ENCODE data around the gene ESPL1. TPM values are rescaled to one million over a fixed set of nuclear protein-coding genes. Genes with fewer than 3 reads are reported as not detected.

Gene ESPL1
- total RNA-seq, 2 donors from 2014 or later, result 0.55 to 6.1 TPM

DNA sequence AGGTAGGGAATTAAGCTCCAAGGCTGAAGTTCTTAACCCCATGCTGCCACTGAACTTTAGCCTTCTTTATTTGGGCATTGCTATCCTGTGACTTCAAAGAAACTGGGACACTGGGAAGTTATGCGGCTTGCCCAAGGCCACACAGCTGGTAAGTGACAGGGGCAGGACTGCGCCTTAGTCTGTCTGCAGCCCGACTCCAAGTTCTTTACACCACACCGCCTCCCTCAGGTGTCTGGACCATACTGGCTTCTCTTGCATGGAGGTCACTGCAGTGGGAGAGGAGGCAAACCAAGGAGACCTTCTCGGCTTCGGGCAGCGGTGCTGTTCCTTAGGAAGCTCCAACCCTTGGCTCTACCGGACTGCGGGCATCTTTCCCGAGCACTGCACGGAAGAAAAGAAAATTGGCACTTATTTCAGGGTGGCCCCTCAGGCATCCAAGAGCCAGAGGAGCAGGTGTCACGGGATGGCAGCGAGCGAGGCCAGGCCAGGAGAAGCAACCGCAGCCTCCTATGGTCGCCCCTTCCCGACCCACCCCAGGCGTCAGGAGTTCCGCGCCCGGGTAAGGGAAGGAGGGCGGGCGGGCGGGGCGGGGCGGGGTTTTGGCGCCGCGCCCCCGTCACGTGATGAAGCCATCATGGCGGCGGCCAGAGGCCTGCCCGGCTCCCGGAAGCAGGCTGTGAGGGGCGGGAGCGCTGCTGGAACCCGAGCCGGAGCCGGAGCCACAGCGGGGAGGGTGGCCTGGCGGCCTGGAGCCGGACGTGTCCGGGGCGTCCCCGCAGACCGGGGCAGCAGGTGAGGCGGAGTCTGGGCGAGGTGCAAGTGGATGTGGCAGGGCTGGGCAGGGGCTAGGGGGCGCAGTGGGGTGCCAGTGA lies 16.4 kb upstream of the ESPL1 start:
- TF ChIP-seq, protein P1, sequence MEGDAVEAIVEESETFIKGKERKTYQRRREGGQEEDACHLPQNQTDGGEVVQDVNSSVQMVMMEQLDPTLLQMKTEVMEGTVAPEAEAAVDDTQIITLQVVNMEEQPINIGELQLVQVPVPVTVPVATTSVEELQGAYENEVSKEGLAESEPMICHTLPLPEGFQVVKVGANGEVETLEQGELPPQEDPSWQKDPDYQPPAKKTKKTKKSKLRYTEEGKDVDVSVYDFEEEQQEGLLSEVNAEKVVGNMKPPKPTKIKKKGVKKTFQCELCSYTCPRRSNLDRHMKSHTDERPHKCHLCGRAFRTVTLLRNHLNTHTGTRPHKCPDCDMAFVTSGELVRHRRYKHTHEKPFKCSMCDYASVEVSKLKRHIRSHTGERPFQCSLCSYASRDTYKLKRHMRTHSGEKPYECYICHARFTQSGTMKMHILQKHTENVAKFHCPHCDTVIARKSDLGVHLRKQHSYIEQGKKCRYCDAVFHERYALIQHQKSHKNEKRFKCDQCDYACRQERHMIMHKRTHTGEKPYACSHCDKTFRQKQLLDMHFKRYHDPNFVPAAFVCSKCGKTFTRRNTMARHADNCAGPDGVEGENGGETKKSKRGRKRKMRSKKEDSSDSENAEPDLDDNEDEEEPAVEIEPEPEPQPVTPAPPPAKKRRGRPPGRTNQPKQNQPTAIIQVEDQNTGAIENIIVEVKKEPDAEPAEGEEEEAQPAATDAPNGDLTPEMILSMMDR (IDR thresholded peaks at IDR 0.05), result peak in 3 of 4 experiments; percentile 33 to 63 (median 58)
- TF ChIP-seq POLR2AphosphoS5 (IDR thresholded peaks at IDR 0.05), result peak; percentile 18
- peak; percentile 40 for TF ChIP-seq POLR2A (IDR thresholded peaks at IDR 0.05)
- Histone ChIP-seq H3K36me3 (peaks cover 0 to 5% of the 10 kb centered on the region in 2 donors), H3K27me3 (replicated peaks; ENCODE audit: insufficient read depth) (no peaks in the 10 kb centered on the region), H3K4me1 (replicated peaks) (peaks cover 24% of the 10 kb centered on the region), H3K9me3 (no peaks in the 10 kb centered on the region), H3K27ac (peak overlapping the region; percentile 85 to 96), H3K4me3 (peak overlapping the region; percentile 81 to 87)
- under 1% methylated on average over 30 of the region's 51 CpGs for WGBS
- DNase-seq (ENCODE audit: low spot score), result peak; percentile 73
- intact Hi-C loops (cut with DNase I), result loop anchor here (1.0 to 5.0 kb wide), 3 partner anchors 18 to 46 kb away; partner anchors contain the start of genes MYG1 and PFDN5

DNA sequence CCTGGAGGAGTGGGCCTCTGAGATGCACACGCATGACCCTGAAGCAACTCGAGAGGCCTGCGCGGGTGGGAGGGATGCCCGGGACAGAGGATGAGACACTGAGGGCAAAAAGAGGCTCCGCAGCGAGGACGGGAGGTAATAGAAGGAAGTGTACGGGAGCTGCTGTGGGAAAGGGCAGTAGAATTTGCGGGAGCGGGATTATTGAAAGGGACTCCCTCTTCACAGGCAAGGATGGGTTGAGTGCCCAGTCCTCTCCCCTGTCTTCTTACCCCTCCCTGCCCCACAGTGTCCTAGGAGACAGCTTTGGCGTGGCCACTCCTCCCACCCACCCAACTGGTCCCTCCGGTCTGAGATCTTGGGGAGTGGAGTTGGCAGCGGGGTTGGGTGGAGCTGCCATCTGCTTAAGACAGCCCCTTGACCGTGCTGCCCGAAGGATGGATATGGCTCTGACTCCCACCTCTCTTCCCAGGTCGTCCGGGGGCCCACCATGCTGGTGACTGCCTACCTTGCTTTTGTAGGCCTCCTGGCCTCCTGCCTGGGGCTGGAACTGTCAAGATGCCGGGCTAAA lies 15.7 kb upstream of the ESPL1 start:
- 3% methylated on average over 19 of the region's 19 CpGs for WGBS
- H3K4me1 ChIP-seq (replicated peaks), result peaks cover 24% of the 10 kb centered on the region
- H3K36me3 ChIP-seq, result peaks cover 0 to 5% of the 10 kb centered on the region in 2 donors
- TF ChIP-seq POLR2AphosphoS5 (IDR thresholded peaks at IDR 0.05), result peak; percentile 73
- no peak for TF ChIP-seq POLR2A (IDR thresholded peaks at IDR 0.05)
- TF ChIP-seq, protein P1 (IDR thresholded peaks at IDR 0.05), result no peak
- peak overlapping the region; percentile 81 to 87 for H3K4me3 ChIP-seq
- no peaks in the 10 kb centered on the region for H3K27me3 ChIP-seq (replicated peaks; ENCODE audit: insufficient read depth)
- peak; percentile 87 for DNase-seq (ENCODE audit: low spot score)
- H3K27ac ChIP-seq, result peak overlapping the region; percentile 85 to 96
- no peaks in the 10 kb centered on the region for H3K9me3 ChIP-seq
- intact Hi-C loops (cut with DNase I), result loop anchor here (5.0 kb wide), 1 partner anchor 45 kb away; the partner anchor contains the start of genes MYG1 and PFDN5

DNA sequence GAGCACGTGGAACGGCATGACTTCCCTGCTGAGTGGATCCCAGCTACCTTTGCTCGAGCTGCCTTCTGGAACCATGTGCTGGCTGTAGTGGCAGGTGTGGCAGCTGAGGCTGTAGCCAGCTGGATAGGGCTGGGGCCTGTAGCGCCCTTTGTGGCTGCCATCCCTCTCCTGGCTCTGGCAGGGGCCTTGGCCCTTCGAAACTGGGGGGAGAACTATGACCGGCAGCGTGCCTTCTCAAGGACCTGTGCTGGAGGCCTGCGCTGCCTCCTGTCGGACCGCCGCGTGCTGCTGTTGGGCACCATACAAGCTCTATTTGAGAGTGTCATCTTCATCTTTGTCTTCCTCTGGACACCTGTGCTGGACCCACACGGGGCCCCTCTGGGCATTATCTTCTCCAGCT lies 14.8 kb upstream of the ESPL1 start:
- peak overlapping the region in 1 of 2 donors; percentile 87 for H3K4me3 ChIP-seq
- H3K9me3 ChIP-seq, result no peaks in the 10 kb centered on the region
- H3K27ac ChIP-seq, result peak overlapping the region in 1 of 2 donors; percentile 96
- intact Hi-C loops (cut with DNase I), result loop anchor here (5.0 kb wide), 1 partner anchor 44 kb away; the partner anchor contains the start of genes MYG1 and PFDN5
- no peak for DNase-seq (ENCODE audit: low spot score)
- H3K4me1 ChIP-seq (replicated peaks), result peaks cover 24% of the 10 kb centered on the region
- no peaks in the 10 kb centered on the region for H3K27me3 ChIP-seq (replicated peaks; ENCODE audit: insufficient read depth)
- no peak for TF ChIP-seq POLR2A (IDR thresholded peaks at IDR 0.05)
- TF ChIP-seq POLR2AphosphoS5 (IDR thresholded peaks at IDR 0.05), result no peak
- TF ChIP-seq, protein P1 (IDR thresholded peaks at IDR 0.05), result no peak
- WGBS, result 90% methylated on average over 13 of the region's 13 CpGs
- peaks cover 0 to 5% of the 10 kb centered on the region in 2 donors for H3K36me3 ChIP-seq

DNA sequence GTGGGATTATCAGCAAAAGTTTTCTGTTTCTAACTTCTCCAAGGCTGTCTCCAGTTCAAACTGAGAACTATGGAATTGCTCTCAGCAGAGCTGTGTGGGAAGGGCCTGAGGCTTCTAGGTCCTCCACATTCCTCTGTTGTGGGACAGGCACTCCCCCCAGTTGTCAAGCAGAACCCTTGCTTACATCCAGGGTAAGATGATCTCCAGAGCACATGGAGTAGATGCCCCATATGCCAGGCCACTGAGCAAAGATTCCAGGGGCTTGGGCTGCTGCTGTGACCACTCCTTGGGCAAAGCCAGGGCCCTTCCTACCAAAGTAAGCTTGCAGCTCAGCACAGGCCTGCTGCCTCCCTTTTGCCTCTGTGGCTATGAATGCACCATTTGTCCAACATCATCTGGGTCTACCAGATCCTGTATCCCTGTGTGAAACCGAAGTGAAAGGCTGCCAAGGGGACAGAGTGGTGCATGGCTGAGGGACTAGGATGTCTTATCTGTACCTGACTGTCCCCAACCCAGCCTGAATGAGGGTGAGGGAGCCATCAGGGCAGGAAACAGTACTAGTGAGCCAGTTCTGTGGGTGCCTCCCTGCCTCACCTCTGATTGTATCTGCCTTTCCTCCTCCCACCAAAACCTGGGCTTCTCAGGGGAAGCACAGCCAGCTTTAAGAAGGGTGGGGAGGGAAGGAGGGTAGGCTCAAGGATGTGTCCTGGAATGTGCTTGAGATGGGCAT lies 13.1 kb upstream of the ESPL1 start:
- Histone ChIP-seq H3K4me1 (replicated peaks) (peaks cover 24% of the 10 kb centered on the region), H3K36me3 (peaks cover 0 to 5% of the 10 kb centered on the region in 2 donors), H3K4me3 (no peak overlapping the region), H3K27me3 (replicated peaks; ENCODE audit: insufficient read depth) (no peaks in the 10 kb centered on the region), H3K9me3 (no peaks in the 10 kb centered on the region), H3K27ac (no peak overlapping the region)
- TF ChIP-seq POLR2A (IDR thresholded peaks at IDR 0.05) (no peak), POLR2AphosphoS5 (IDR thresholded peaks at IDR 0.05) (no peak)
- TF ChIP-seq, protein P1 (IDR thresholded peaks at IDR 0.05), result no peak
- no peak for DNase-seq (ENCODE audit: low spot score)
- intact Hi-C loops (cut with DNase I), result loop anchor here (5.0 kb wide), 1 partner anchor 42 kb away; the partner anchor contains the start of genes MYG1 and PFDN5
- 88% methylated on average over 1 of the region's 1 CpG for WGBS

Measured in prostate gland (tissue), 2 donors.